GM20000 (cell line): ENCODE measurements around the gene ADTRP.

Experiments
- DNase-seq: peaks from one replicate; pipeline ENCODE4 v3.0.0; 2012; ENCODE audit warnings: low spot score
- CTCF ChIP-seq: IDR thresholded peaks from 2 replicates; pipeline ENCODE4 v1.5.1; 2012; ENCODE audit warnings: mild to moderate bottlenecking, control low read depth; ENCODE audit errors: extremely low read depth, missing control alignments

Gene ADTRP

DNA sequence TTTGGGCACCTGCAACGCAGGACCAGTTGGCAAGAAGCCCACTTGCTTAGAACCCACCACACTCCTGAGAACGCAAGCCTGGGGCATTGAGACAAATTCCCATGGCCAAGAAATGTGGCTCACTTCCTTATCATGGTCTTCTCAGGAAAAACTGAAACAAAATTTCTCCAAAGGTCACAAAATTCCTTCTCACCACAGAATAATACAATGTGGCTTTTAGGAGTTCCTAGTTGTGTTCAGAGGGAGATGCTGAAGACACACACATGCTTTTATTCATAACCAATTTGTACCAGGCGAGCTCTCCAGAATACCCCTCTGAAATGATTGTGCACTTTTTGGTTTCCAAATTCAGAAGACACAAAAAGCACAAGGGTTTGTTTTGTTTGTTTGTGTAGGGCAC lies 31.6 kb downstream of the ADTRP start:
- TF ChIP-seq CTCF: no peak
- DNase-seq: no peak

- TF ChIP-seq CTCF: no peak
- no peak for DNase-seq
These were observed 33.9 kb downstream of the ADTRP start for GRCh38 chr6:11744753-11745152.

DNA sequence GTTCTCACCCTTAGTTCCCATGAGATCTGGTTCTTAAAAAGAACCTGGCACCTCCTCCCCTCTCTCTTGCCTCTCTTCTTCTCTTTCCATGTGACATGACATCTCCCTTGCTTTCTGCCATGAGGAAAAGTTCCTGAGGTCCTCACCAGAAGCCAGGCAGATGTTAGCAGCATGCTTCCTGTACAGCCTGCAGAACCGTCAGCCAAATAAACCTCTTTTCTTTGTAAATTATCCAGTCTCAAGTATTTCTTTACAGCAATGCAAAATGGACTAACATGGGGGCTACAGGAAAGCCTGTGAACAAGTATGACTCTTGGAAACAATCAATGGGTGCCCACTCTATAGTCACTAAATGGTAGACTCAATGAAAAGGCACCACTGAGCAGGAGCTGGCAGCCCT lies 34.5 kb downstream of the ADTRP start:
- TF ChIP-seq CTCF: no peak
- no peak for DNase-seq

GRCh38 chr6:11740875-11741274 lies 37.7 kb downstream of the ADTRP start:
- no peak for TF ChIP-seq CTCF

DNA sequence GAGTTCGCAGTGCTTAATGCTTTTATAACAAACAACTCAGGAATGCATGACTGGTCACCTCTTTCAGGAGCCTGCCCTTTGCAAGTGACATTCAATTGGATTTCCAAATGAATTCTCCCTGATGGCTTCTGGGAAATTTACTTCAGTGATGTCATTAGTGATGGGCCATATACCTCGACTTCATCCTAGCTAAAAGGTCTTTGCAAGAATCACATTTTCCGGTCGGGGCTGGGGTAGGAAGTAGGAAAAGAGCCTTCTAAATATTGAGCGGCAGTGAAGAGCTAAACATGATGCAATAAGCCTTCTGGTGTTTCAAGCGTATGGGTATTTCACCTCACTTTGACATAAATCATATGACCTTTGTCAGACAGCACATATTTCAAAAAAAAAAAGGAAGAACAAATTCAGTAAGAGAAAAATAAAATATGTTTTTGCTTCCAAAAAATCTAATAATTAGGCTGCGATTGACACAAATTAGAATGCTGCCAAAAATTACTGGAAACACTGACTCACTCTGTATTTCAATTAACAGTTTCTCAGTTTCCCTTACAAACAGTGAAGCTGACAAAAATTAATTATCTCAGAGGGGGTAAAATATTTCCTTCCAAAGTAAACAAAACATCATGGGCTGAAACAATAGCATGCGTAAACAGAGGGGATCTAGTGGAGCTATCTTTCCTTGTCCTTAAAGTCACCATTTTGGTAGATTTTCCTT lies 39.8 kb downstream of the ADTRP start:
- no peak for DNase-seq
- TF ChIP-seq CTCF: no peak

More at GRCh38 chr6:11740875-11741274, 37.7 kb downstream of the ADTRP start:
- DNase-seq: no peak

DNA sequence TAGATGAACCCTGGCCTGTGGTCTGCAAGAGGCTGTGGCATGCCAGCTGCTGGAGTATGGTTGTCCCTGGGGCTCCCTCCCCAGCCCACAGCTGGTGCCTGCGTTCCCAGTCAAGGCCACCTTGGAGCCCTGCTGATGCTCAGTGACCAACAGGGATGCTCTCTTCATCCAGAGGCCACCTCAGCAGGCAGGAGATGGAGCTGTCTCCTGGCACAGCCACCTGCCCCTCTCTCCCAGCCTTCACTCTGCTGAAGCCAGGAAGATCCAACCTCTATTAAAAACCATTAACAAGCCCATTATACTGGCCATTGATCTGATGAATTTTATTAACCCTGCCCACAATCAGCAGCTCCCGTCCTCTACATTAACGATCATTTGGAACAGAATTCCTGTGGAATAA lies 40.4 kb downstream of the ADTRP start:
- no peak for TF ChIP-seq CTCF
- no peak for DNase-seq

DNA sequence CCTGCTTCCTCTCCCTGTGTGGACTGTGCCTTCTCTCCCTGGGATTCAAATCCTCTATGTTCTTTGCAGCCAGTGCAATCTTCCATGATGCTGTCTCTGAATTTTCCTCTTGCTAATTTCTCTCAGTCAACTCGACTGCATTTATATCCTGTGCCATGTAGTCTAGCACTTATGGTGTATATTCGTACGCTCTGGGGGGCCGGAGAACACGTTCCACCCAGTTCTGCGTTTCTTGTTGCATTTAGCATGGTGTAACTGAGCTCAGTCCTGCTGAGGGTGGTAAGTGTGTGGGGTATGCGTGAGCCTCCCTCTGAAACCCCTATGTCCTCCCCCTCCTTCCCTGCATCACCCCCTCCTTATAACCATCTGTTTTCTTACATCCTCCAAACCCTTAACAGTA lies 42.0 kb downstream of the ADTRP start:
- no peak for TF ChIP-seq CTCF
- DNase-seq: no peak
